D341Med (cell line): ENCODE data around the gene TNFRSF1A.

Source experiments
- DNase-seq: peaks from one replicate; pipeline ENCODE4 v3.0.0; 2012; ENCODE audit warnings: low spot score

TNFRSF1A gene

DNA sequence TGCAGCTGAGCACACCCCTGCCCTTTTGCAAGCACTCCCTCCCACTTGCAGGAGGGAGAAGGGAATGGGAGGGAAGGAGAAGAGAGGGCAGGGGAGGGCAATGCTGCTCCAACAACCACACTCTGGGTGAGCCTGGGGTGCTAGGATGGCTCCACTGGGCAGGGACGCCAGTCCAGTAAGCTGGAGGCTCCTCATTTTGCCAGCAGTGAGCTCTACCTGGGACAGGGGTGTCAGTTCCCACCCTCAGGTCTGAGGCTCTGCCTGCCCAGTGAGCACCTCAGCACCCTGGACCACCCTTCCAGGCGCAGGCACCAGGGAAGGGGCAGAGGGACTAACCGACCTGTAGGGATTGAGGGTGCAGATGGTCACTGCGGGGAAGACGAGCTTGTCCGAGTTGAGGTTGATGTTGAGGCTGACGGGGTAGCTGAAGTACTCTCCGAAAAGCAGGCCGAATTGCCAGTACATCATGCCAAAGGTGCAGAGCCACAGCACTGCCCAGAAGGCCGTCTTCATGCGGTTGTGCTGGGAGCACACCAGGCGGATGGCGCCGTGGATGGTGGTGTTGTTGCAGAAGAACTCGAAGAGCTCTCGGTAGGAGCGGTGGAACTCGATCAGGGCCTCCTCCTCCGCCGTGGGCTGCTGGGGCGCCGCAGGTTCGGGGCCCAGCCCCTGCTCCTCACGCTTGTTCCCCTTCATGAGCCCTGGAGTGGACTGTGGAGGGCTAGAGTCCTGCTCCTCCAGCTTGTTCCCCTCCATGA is 32.3 kb upstream of the TNFRSF1A start:
- no peak for DNase-seq

DNA sequence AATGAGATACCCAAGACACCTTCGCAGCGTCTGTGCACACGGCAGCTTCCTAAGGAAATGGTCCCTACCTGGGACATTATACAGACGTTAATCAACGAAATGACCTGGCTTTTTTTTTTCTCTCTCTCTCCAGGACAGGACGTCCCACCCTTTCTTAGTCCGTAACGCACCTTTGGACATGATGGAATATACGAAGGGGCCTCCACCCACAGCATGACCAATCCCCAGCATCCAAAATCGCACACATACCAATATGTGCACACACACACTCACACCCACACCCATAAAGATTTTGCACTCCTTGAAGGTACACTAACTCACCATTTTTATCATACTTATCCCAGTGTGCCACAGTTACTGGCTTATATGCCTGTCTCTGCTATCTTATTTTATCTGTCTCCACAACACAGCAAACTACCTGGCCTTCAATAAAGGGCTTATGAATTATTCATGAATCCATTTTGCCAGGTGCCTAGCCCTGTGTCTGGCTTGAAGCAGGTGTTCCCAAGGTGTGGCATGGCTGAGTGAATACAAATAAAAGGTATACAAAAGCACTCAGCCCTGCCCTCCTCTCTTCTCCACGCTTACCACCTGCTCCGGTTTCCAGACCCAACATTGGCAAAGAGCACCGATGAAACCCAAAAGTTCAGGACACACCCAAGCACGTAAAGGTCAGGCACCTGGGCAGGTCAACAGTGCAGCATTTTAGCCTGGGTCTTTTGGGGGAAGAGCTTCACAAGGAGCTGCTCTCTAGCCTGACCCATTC is 31.3 kb upstream of the TNFRSF1A start:
- DNase-seq = no peak

DNA sequence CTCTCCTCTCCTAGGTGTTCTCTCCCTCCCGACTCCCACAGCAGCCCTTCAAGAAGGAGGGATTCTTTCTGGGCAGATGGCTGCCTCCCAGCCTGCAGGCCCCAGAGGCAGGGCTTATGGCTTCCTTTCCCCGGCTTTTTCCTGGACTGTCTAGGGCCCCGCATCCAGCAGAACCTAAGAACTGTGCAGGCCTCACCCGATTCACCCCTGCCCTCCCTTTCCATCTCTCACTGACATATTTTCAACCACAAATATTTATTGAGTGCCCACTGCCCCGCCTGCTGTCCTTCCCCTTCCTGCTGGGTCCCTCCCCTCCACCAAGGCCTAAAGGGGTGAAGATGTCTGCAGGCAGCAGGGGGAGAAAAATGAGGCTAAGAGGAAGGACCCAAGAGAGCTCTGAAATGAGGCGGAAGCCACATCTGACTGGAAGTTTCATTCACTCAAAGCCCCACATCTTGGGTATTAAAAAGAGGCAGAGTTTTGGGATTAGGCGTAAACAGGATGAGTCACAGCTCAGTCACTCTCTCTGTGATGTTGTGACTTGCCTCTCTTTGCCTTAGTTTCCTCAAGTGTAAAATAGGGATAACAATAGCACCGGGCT is 30.6 kb upstream of the TNFRSF1A start:
- no peak for DNase-seq

DNA sequence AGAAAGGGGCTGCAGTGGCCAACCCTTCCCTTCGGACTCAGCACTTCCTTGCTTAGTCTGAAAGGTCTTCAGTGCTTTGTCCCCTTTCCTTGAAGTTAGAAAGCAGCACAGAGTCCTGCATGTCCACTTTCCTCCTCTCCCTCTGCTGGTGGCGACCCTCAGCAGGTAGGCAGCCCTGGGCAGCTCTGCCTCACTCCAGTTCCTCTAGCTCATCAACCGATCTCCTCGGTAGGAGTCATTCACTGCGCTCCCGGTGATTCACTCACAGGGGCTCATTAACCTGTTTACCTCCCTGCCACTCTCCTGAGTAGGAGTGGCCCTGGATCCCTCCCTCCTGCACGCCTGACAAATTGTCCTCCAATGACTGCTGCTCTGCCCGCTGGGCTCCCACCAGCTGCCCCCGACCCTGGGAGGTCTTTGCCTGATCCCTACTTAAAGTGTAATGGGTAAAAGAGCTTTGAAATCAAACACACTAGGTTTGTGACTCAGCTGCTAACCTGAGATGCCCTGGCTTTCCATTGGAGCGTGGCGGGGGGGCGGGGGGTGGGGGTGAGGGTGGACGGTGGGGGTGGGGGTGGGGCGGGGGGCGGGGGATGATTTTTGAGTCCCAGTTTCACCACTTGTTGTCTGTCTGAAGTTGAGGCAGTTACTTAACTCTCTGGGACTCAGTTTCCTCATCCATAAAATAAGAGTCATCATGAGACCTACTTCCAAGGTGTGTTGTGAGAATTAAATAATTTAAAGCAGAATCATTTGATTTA is 29.3 kb upstream of the TNFRSF1A start:
- DNase-seq = no peak

DNA sequence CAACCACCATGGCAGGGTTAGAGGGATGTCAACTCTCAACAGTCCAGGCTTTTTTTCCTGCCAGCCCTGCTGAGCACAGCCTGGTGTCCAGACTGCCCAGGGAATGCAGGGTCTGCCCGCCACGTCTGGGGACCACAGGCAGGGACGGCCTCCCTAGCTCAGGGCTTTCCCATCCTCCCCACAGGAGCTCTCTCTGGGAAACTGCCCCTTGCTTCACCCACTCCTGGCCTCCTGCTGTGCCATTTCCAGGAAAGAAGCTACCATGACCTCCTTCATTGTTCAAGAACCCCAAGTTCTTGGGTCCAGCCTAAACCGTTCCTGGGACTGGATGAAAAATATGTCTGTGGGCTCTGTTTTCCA is 28.7 kb upstream of the TNFRSF1A start:
- no peak for DNase-seq

DNA sequence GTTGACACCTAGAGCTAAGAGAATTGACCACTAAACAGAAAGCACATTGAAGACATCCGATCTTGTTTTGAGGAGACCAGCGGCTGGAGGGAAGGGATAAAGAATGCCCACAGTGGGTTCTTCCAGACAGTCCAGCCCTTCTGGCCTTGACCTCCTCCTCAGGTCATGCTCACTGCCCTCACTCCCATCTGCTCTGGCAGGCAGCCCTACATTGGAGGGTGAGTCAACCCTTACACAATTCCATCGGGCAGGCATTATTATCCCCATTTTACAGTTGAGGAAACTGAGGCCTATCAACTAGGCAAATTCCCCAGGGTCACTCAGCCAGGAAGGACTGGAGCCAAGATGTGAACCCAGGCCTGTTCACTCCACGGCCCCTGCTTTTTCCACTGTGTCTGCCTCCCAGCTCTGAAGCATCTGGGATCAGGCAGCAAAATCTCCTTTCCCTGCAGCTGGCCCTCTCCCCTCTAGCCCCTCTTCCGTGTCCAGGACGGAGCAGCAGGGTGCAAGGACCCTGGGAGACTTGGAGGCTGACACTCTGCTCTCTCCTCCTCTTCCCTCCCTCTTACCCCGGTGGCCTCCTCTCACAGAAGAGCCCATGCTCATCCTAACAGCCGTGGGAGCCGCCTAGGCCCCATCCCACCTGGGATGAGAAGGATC is 28.2 kb upstream of the TNFRSF1A start:
- DNase-seq = no peak

DNA sequence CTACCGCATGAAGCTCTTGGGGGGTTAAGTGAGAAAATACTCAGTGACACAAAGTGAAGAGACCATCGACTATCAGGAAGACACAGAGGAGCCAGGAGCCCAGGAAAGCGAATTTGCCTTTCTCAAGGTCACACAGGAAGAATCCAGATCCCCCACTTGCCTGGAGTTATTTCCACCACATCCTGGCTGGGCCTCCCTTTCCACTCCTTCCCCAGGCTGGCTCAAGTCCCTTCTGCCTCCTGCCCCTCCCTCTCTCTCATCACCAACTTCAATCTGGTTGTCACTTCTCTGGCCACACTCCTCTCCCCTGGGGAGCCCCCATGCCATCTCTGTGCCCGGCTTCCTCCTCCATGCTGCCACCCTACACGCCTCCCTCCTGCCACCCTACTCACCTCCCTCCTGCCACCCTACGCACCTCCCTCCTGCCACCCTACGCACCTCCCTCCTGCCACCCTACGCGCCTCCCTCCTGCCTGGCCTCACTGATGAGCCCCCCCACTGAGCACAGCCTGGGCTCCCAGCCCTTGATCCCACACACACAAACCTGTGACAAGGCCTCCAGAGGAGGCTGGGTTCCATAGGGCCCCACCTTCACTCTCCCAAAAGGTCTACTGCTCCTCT is 27.1 kb upstream of the TNFRSF1A start:
- no peak for DNase-seq

DNA sequence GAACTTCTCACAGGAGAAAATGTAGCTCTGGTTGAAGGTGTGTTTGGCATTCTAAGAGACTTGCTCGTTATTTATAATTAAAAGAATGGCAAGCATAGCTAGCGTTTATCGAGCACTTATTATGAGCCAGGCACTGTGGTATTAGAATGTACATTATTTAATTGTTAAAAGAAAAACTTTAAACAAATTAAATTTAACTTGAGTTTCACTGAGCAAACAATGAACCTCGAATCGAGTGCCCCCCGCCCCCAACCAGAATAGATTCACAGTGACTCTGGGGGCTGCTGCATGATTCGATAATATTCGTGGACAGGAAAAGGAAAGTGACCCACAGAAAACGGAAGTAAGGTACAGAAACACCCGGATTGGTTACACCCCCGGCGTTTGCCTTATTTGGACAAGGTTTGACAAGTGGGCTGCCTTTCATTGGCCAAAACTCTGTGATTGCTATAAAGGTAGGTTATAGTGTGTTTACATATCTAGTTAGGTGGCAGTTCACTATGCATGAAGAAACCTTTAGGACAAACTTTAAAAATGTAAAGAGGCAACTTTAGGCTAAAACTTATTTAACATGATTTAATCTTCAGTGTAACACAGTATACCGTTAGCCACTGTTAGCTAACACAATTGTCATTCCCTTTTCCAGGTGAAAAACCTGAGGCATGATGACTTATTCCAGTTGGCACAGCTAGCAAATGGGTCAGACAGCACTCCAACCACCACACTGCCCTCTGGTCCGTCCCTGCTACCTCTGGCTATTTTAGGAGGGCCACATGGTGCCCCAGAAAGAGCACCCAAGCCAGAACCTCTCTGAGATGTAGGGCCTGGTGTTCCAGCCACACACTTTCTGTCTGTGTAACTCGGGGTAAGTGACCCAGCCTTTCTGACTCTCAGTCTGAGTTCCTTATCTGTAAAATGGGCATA is 26.4 kb upstream of the TNFRSF1A start:
- DNase-seq = no peak

DNA sequence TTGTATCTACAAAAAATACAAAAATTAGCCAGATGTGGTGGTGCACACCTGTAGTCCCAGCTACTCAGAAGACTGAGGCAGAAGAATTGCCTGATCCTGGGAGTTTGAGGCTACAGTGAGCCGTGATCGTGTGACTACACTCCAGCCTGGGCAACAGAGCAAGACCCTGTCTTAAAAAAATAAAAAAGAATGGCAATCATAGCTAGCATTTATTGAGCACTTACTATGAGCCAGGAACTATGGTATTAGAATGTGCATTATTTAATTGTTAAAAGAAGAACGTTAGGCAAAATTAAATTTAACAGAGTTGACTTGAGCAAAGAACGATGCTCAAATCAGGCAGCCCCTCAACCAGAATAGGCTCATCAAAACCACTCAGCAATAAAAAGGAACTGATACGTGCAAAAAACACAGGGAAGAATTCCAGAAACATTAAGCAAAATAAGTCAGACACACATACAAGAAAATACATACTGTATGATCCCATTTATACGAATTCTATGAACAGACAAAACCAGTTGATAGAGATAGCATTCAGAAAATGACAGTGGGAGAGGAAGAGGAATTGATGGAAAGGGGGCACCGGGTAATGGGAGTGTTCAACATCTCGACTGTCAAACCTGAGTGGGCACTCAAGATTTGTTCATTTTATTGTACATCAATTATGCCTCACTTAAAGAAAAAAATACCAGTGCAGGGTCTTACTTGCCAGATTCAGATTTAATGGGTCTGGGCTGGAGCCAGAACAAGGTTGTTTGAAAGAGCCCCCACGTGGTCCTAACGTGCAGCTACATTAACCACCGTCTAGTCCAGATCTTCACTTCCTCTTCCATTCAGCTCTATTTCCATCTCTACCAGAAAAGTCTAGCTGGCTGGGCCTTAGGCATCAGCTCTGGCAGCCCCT is 25.4 kb upstream of the TNFRSF1A start:
- DNase-seq = no peak

DNA sequence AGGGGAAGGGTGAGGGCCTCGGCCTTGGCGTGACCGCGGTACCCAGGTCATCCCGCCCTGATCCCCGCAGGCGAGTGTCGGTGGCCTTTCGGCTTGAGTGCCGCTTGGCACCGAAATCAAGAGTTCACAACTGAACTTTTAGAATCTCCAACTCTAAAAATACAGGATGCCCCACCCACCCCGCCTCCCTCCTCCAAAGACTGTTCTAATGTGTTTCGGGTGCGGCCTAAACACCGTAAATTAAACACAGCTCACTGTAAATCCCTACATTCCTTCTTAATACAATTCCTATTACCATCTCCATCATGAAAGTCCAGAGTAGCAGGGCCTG is 22.1 kb upstream of the TNFRSF1A start:
- no peak for DNase-seq

DNA sequence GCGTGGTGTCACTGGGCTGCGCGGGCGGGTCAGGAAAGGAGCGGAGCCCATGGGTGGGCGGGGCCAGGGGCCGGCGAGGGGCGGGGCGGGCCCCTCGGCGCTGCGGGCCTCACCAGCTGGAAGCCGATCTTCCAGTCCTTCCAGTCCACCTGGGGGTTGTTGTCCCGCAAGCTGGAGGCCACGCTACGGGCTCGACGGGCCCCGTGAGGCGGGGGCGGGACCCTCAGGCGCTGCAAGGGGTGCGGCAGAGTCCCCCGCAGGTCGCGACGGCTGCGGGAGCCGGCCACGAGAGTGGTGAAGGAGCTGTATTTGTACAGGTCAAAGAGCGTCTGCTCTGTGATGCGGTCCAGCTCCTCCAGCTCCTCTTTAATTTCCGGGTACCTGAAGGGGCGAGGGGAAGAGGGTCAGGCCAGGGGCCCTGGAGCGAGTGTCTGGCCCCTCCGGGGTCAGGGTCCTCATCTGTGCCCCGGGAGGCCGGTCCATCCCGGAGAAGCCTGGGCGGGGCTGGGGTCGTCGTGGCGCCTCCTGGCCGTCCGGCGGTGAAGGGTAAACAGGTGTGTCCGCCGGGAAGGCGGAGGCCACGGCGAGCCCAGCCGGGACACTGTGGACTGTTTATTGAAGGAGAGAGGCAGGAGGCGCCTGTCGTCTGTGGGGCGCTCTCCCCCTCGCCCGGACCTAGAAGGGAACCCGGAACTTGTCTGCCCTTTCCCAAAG is 21.6 kb upstream of the TNFRSF1A start:
- no peak for DNase-seq

DNA sequence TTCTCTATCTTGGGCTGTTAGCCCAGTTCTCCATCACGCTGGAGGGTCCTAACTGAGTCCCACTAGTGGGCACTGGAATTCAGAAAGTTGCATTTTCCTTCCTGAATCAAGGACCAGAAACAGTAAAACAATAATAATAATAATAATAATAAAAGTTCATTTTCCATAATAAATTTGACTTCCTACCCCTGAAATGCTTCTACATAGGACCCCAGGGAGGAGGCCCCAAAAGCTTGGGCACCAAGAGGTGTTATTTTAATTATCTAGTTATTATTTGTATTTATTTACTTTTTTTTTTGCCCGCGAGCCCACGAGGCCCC is 21.1 kb upstream of the TNFRSF1A start:
- no peak for DNase-seq

DNA sequence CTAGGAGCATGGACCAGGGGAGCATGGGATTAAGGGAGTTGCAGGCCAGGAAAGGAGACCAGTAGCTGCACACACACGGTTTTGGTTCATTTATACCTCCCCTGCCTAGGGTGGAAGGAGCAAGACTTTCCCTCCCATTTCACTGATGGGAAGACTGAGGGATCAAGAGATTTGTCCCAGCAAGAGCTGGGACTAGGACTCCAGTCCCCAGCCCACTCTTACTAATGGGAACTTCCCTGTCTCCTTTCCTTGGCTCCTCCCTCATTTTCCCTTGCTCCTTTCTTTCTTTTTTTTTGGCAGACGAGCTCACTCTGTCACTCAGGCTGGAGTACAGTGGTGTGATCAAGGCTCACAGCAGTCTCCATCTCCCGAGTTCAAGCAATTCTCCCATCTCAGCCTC is 20.5 kb upstream of the TNFRSF1A start:
- no peak for DNase-seq

DNA sequence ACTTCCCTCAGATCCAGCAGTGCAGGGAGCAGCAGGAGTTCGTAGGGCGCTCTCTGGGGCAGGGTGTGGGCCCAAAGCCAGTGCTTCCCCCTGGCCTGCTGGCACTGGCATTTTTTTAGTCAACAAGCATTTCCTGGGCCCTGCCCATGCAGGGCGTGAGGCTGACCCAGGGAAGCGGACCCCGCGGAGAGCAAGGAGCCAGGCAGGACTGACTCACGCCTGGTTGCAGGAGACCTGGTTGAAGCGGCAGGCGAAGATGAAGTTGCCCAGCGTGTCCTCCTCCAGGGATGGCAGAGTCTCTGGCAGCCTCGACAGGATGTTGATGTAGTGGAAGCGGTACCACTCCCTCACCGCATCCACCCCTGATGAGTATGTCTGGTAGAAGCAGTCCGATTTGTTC is 20.0 kb upstream of the TNFRSF1A start:
- no peak for DNase-seq

DNA sequence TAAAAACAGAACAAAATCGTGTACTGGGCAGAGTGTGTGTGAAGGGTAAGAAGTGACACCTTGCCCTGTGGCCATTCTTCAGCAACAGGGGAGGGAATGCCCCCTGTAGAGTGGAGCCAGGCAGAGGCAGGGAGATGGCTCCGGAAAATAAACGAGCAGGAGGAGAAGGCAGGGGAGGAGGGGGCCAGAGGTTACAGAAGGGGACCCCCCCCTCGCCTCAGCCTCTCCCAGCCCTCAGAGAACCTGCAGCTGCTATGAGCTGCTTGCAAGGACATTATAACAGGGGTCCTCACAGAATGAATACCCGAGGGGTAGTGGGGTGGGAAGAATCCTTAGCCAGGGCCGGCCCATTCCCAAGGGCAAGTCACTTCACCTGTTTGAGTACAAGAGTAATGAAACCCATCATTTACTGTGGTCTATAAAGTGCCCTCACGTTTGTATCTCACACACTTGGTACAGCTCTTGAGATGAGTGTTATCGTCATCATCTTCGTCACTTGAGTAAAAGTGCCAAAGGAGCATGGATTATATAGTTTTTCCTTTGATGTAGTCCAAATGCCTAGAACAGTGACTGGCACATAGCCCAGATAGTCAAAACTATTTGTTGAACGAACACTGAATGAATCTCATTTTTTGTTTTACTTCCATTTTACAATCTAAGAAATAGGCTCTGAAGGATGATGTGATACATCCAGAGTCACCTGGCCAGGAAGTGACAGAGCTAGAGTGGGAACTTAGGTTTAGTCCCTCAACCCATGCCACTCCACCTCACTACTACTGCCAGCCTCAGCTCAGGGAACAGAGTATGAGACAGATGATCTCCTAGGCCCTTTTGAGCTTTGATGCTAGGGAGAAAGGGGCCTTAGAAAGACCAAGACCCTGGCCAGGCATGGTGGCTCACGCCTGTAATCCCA is 19.0 kb upstream of the TNFRSF1A start:
- DNase-seq = no peak

DNA sequence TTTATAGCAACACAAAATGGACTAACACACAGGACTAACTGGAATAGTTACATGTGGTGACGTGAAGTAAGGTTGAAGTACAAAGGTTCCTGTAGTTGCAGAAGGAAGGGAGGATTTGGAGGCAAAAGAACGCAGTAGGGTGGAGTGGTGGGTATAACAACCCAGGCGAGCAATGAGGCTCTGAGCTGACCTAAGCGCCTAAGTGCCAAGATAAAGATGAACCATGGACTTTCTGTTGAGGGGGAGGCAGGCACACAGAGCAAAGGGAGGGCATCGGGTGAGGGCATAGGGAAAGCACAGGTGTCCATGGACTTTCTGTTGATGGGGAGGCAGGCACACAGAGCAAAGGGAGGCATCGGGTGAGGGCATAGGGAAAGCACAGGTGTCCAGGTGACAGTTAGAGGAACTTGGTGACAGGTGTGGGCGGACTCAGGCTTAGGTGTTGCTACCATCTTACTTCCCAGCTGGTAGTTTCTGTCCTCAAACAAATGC is 18.2 kb upstream of the TNFRSF1A start:
- no peak for DNase-seq

DNA sequence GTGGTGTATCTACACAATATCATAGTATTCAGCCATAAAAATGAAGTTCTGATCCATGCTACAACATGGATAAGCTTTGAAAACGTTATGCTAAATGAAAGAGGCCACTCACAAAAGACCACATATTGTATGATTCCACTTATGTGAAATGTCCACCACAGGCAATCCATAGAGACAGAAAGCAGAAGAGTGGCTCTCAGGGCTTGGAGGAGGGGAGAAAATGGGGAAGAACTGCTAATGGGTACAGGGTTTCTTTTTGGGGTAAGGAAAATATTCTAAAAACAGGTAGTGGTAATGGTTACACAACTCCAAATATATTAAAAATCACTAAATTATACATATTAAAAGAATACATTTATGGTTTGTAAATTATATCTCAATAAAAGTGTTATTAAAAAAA is 17.0 kb upstream of the TNFRSF1A start:
- DNase-seq = no peak

DNA sequence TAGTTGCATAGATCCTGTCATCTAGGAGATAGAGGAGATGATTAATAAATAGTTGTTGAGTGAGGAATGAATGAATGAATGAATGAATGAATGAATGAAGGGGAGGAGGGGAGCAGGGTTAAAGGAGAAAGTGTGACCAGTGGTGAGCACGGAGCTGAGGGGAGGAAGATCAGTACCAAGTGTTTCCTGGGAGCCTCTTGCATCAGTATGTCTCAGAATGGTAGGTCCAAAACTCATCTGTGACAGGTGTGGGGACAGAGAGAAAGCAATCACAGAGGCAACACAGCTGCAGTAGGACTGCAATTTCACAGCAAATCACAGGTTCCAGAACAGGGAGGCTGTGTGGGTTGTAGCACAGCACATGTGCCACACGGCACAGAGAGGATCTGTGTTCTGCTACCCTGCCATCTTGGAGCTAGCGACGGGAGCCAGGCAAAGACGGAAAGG is 14.5 kb upstream of the TNFRSF1A start:
- DNase-seq = no peak
